CD8-positive, alpha-beta memory T cell (primary cell): ENCODE data around the gene IFI6. TPM values are rescaled to one million over a fixed set of nuclear protein-coding genes. Genes with fewer than 3 reads are reported as not detected.
A peak's percentile ranks its signal among the peaks of the same experiment; 100 is the strongest.

Experiments used
- CTCF ChIA-PET: fragments of 350-600 bp; sonication (Branson Sonifier 250); formaldehyde crosslinking; loops from one replicate; lab custom pipeline; 2021; ENCODE audit warnings: antibody characterized with exemption; lab: Charles Lee
- POLR2A ChIA-PET: fragments of 350-600 bp; sonication (Branson Sonifier 250); formaldehyde crosslinking; loops from one replicate; lab custom pipeline; 2021; ENCODE audit warnings: antibody characterized with exemption; lab: Charles Lee
- DNase-seq, 5 donors: peaks; one replicate each; pipeline versions ENCODE4 v3.0.0 to v3.0.0-alpha.2; 2020 to 2022; ENCODE audit warnings: mixed read lengths in 1 of 5
- H3K27ac ChIP-seq: one replicate; pipeline ENCODE4 v1.7.0; 2013; ENCODE audit warnings: low read depth, mild to moderate bottlenecking, low read length, moderate library complexity
- H3K27me3 ChIP-seq: 2 replicates; pipeline ENCODE4 v1.7.0; 2013; ENCODE audit warnings: low read length, mild to moderate bottlenecking; ENCODE audit not compliant: insufficient read depth, poor library complexity, severe bottlenecking
- H3K36me3 ChIP-seq: 2 replicates; pipeline ENCODE4 v1.7.0; 2013; ENCODE audit warnings: mild to moderate bottlenecking, low read length, moderate library complexity; ENCODE audit not compliant: insufficient read depth
- H3K4me1 ChIP-seq: 2 replicates; pipeline ENCODE4 v1.7.0; 2013; ENCODE audit warnings: mild to moderate bottlenecking, low read length, moderate library complexity; ENCODE audit not compliant: insufficient read depth
- H3K4me3 ChIP-seq: 2 replicates; pipeline ENCODE4 v1.7.0; 2013; ENCODE audit warnings: mild to moderate bottlenecking, low read length
- H3K9me3 ChIP-seq: 2 replicates; pipeline ENCODE4 v1.7.0; 2013; ENCODE audit warnings: mild to moderate bottlenecking, low read length
- H3K27ac Mint-ChIP-seq, 8 donors: one replicate each; pipeline ENCODE4 v1.8.0; 2020 to 2021; ENCODE audit warnings: mixed read lengths in 8 of 8, mild to moderate bottlenecking in 6 of 8, inconsistent platforms in 3 of 8, moderate library complexity in 3 of 8
- H3K27me3 Mint-ChIP-seq, 2 donors: one replicate each; pipeline ENCODE4 v1.8.0; 2020 to 2021; ENCODE audit warnings: mixed read lengths in 2 of 2, mild to moderate bottlenecking in 1 of 2, moderate library complexity in 1 of 2
- H3K36me3 Mint-ChIP-seq, 3 donors: one replicate each; pipeline ENCODE4 v1.8.0; 2020 to 2021; ENCODE audit warnings: mixed read lengths in 3 of 3, inconsistent platforms in 1 of 3, mild to moderate bottlenecking in 1 of 3
- H3K4me1 Mint-ChIP-seq, 3 donors: one replicate each; pipeline ENCODE4 v1.8.0; 2020 to 2021; ENCODE audit warnings: mixed read lengths in 3 of 3, inconsistent platforms in 1 of 3, mild to moderate bottlenecking in 1 of 3
- H3K4me3 Mint-ChIP-seq, 7 donors: one replicate each; pipeline ENCODE4 v1.8.0; 2020 to 2021; ENCODE audit warnings: mixed read lengths in 7 of 7, mild to moderate bottlenecking in 6 of 7, moderate library complexity in 4 of 7, inconsistent platforms in 2 of 7
- H3K9me3 Mint-ChIP-seq, 5 donors: one replicate each; pipeline ENCODE4 v1.8.0; 2020 to 2022; ENCODE audit warnings: mixed read lengths in 5 of 5, mild to moderate bottlenecking in 3 of 5, moderate library complexity in 2 of 5, inconsistent platforms in 1 of 5
- polyA plus RNA-seq: library from polyadenylated mRNA; unstranded; fragments of 300-500 nt; fragmentation: Illumina TruSeq; gene quantifications from one replicate; pipeline ENCODE4 v1.2.3, GENCODE V29; 2021
- total RNA-seq, 2 experiments: library from RNA; stranded (reverse); gene quantifications; one replicate each; pipeline ENCODE4 v1.2.3, GENCODE V29; 2021

IFI6 gene
- total and polyA plus RNA-seq, 3 experiments from 2014 or later = 10.7 to 161 (median 12.3) TPM

DNA sequence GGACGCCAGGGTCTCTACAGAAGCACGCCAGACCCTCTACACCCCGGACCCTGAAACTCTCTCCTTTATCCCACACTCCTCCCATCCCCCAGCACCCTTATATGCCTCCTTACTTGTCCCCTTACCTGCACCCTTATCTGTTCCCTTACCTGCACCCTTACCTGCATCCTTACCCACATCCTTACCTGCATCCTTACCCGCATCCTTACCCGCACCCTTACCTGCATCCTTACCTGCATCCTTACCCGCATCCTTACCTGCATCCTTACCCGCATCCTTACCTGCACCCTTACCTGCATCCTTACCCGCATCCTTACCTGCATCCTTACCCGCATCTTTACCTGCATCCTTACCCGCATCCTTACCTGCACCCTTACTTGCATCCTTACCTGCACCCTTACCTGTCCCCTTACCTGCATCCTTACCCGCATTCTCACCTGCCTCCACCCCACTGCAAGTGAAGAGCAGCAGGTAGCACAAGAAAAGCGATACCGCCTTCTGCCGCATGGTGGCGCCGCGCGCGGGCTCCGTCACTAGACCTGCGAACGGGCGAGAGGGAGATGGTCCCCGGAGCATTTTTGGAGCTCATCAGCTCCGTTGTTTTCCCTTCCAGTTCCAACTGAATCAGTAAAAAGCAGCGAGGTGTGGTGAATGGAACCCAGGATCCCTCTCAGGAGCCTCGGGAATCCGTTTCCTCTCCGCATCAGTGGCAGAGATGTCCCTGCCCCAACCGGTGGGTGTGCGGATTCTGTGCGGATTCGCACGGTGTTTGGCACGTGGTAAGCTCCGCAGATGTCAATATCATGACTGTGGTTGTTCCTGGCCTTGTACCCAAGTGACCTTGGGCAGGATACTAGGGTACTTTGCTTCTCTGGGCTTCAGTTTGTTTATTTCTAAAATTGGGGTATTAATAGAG is 2.9 kb downstream of the IFI6 start:
- Mint-ChIP-seq H3K36me3 (peaks cover 0 to 31% (median 8%) of the 10 kb centered on the region in 3 donors), H3K9me3 (no peaks in the 10 kb centered on the region), H3K27me3 (no peaks in the 10 kb centered on the region), H3K4me3 (peak overlapping the region; percentile 46 to 89 (median 82)), H3K4me1 (peaks cover 33 to 38% (median 37%) of the 10 kb centered on the region in 3 donors), H3K27ac (peak overlapping the region; percentile 8 to 99 (median 88))
- Histone ChIP-seq H3K4me3 (peak overlapping the region; percentile 65), H3K9me3 (no peaks in the 10 kb centered on the region), H3K4me1 (peaks cover 29% of the 10 kb centered on the region), H3K36me3 (peaks cover 5% of the 10 kb centered on the region), H3K27ac (no peak overlapping the region), H3K27me3 (no peaks in the 10 kb centered on the region)
- DNase-seq = peak; percentile 74 to 88 (median 80)
- ChIA-PET CTCF (interaction anchor here (0.6 to 7.3 kb wide), 52 partner anchors 8 to 1215 kb away, joined by 3 to 77 read pairs (median 4); partner anchors contain the start of genes AHDC1, FAM76A and STX12), POLR2A (interaction anchor here (1.0 to 2.4 kb wide), 2 partner anchors 48 to 57 kb away, joined by 3 to 22 read pairs; partner anchors contain the start of gene FAM76A)

GRCh38 chr1:27668121-27668807 is 3.7 kb downstream of the IFI6 start:
- Mint-ChIP-seq H3K4me1 (peaks cover 35 to 39% (median 38%) of the 10 kb centered on the region in 3 donors), H3K4me3 (peak overlapping the region in 1 of 7 donors; percentile 81), H3K9me3 (no peaks in the 10 kb centered on the region), H3K27me3 (no peaks in the 10 kb centered on the region), H3K36me3 (peaks cover 0 to 31% (median 9%) of the 10 kb centered on the region in 3 donors), H3K27ac (peak overlapping the region in 3 of 8 donors; percentile 14 to 93 (median 17))
- no peak for DNase-seq
- no peak overlapping the region for H3K4me3 ChIP-seq
- CTCF ChIA-PET = interaction anchor here (1.0 to 7.3 kb wide), 4 partner anchors 43 to 62 kb away, joined by 4 to 77 read pairs (median 5); partner anchors contain the start of gene AHDC1
- H3K27me3 ChIP-seq = no peaks in the 10 kb centered on the region
- no peaks in the 10 kb centered on the region for H3K9me3 ChIP-seq
- peaks cover 5% of the 10 kb centered on the region for H3K36me3 ChIP-seq
- POLR2A ChIA-PET = no interaction called here
- H3K4me1 ChIP-seq = peaks cover 34% of the 10 kb centered on the region
- no peak overlapping the region for H3K27ac ChIP-seq

- Histone ChIP-seq H3K9me3 (no peaks in the 10 kb centered on the region), H3K4me1 (peaks cover 42% of the 10 kb centered on the region), H3K4me3 (no peak overlapping the region), H3K36me3 (peaks cover 5% of the 10 kb centered on the region), H3K27ac (peak overlapping the region; percentile 9), H3K27me3 (no peaks in the 10 kb centered on the region)
- no peak for DNase-seq
- Mint-ChIP-seq H3K4me1 (peaks cover 39 to 44% (median 40%) of the 10 kb centered on the region in 3 donors), H3K27ac (no peak overlapping the region), H3K9me3 (no peaks in the 10 kb centered on the region), H3K27me3 (no peaks in the 10 kb centered on the region), H3K36me3 (peaks cover 0 to 27% (median 11%) of the 10 kb centered on the region in 3 donors), H3K4me3 (no peak overlapping the region)
- CTCF ChIA-PET = interaction anchor here (0.6 to 7.3 kb wide), 5 partner anchors 24 to 65 kb away, joined by 3 to 77 read pairs (median 6); partner anchors contain the start of gene AHDC1
- POLR2A ChIA-PET = no interaction called here
Measured at GRCh38 chr1:27666791-27667254, 5.2 kb downstream of the IFI6 start.

GRCh38 chr1:27666294-27666693 is 5.7 kb downstream of the IFI6 start:
- peaks cover 0 to 26% (median 11%) of the 10 kb centered on the region in 3 donors for H3K36me3 Mint-ChIP-seq
- no peak for DNase-seq
- no peaks in the 10 kb centered on the region for H3K27me3 Mint-ChIP-seq
- CTCF ChIA-PET = interaction anchor here (0.6 to 7.3 kb wide), 4 partner anchors 24 to 64 kb away, joined by 3 to 77 read pairs (median 4); partner anchors contain the start of gene AHDC1
- Histone ChIP-seq H3K4me3 (no peak overlapping the region), H3K9me3 (no peaks in the 10 kb centered on the region), H3K27me3 (no peaks in the 10 kb centered on the region), H3K27ac (no peak overlapping the region), H3K4me1 (peaks cover 47% of the 10 kb centered on the region), H3K36me3 (peaks cover 5% of the 10 kb centered on the region)
- POLR2A ChIA-PET = no interaction called here
- H3K4me1 Mint-ChIP-seq = peaks cover 40 to 45% (median 40%) of the 10 kb centered on the region in 3 donors
- H3K4me3 Mint-ChIP-seq = no peak overlapping the region
- no peak overlapping the region for H3K27ac Mint-ChIP-seq
- H3K9me3 Mint-ChIP-seq = no peaks in the 10 kb centered on the region

GRCh38 chr1:27665016-27665651 is 6.9 kb downstream of the IFI6 start:
- Mint-ChIP-seq H3K27me3 (no peaks in the 10 kb centered on the region), H3K36me3 (peaks cover 0 to 26% (median 11%) of the 10 kb centered on the region in 3 donors), H3K4me3 (no peak overlapping the region), H3K4me1 (peaks cover 41 to 45% (median 43%) of the 10 kb centered on the region in 3 donors), H3K27ac (peak overlapping the region in 2 of 8 donors; percentile 11 to 70), H3K9me3 (no peaks in the 10 kb centered on the region)
- no peak overlapping the region for H3K27ac ChIP-seq
- no peaks in the 10 kb centered on the region for H3K9me3 ChIP-seq
- H3K27me3 ChIP-seq = no peaks in the 10 kb centered on the region
- ChIA-PET POLR2A (no interaction called here), CTCF (interaction anchor here (1.5 to 7.3 kb wide), 5 partner anchors 23 to 96 kb away, joined by 5 to 77 read pairs (median 6); partner anchors contain the start of gene AHDC1)
- peaks cover 5% of the 10 kb centered on the region for H3K36me3 ChIP-seq
- H3K4me3 ChIP-seq = no peak overlapping the region
- DNase-seq = no peak
- H3K4me1 ChIP-seq = peaks cover 48% of the 10 kb centered on the region

DNA sequence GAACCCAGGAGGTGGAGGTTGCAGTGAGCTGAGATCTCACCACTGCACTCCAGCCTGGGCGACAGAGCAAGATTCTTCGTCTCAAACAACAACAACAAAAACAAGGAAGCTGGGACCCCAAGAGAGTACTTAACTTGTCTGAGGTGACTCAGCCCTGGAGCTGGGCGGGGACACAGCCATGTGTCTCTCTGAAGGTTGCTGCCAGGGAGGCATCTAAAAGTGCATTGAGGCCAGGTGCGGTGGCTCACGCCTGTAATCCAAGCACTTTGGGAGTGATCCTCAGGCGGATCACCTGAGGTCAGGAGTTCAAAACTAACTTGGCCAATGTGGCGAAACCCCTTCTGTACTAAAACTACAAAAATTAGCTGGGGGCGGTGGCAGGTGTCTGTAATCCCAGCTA is 7.7 kb downstream of the IFI6 start:
- Mint-ChIP-seq H3K27ac (no peak overlapping the region), H3K9me3 (no peaks in the 10 kb centered on the region), H3K4me3 (no peak overlapping the region), H3K4me1 (peaks cover 40 to 43% (median 42%) of the 10 kb centered on the region in 3 donors), H3K36me3 (peaks cover 0 to 27% (median 11%) of the 10 kb centered on the region in 3 donors), H3K27me3 (no peaks in the 10 kb centered on the region)
- Histone ChIP-seq H3K36me3 (peaks cover 5% of the 10 kb centered on the region), H3K27me3 (no peaks in the 10 kb centered on the region), H3K27ac (no peak overlapping the region), H3K4me3 (no peak overlapping the region), H3K4me1 (peaks cover 44% of the 10 kb centered on the region), H3K9me3 (no peaks in the 10 kb centered on the region)
- ChIA-PET POLR2A (no interaction called here), CTCF (interaction anchor here (1.5 to 7.3 kb wide), 4 partner anchors 25 to 95 kb away, joined by 5 to 77 read pairs (median 25); partner anchors contain the start of gene AHDC1)
- DNase-seq = no peak
